ENCODE results near the gene STAT5B. TPM values are rescaled to one million over a fixed set of nuclear protein-coding genes. Genes with fewer than 3 reads are reported as not detected.
"Not testable (repeated sequence)": the region's sequence is repeated elsewhere in the genome, so short reads cannot be mapped to it uniquely, and the experiment has no call there.

Gene STAT5B
- total RNA-seq, 2 experiments from 2014 or later = 131 to 134 TPM

- Mint-ChIP-seq H3K4me1 (peaks cover 46% of the 10 kb centered on the region), H3K9me3 (no peaks in the 10 kb centered on the region), H3K27me3 (no peaks in the 10 kb centered on the region), H3K36me3 (peaks cover 7% of the 10 kb centered on the region), H3K4me3 (peak overlapping the region; percentile 68), H3K27ac (peak overlapping the region; percentile 98)
- ATAC-seq (ENCODE audit: low read depth) (no peak), DNase-seq (no peak)
- POLR2A ChIA-PET = interaction anchor here (0.6 to 4.4 kb wide), 15 partner anchors 9 to 318 kb away, joined by 3 to 62 read pairs (median 4); partner anchors contain the start of genes CNP, ODAD4, STAT5A and STAT5B
Measured at GRCh38 chr17:42247734-42248133, 28.5 kb downstream of the STAT5B start.

GRCh38 chr17:42246515-42246914, 29.7 kb downstream of the STAT5B start:
- ATAC-seq (ENCODE audit: low read depth) (no peak), DNase-seq (no peak)
- Mint-ChIP-seq H3K4me3 (peak overlapping the region; percentile 63), H3K9me3 (no peaks in the 10 kb centered on the region), H3K36me3 (peaks cover 7% of the 10 kb centered on the region), H3K27me3 (no peaks in the 10 kb centered on the region), H3K27ac (peak overlapping the region; percentile 79), H3K4me1 (peaks cover 43% of the 10 kb centered on the region)
- POLR2A ChIA-PET = interaction anchor here (3.2 to 4.4 kb wide), 2 partner anchors 30 to 42 kb away, joined by 37 to 62 read pairs; partner anchors contain the start of genes STAT5A and STAT5B

DNA sequence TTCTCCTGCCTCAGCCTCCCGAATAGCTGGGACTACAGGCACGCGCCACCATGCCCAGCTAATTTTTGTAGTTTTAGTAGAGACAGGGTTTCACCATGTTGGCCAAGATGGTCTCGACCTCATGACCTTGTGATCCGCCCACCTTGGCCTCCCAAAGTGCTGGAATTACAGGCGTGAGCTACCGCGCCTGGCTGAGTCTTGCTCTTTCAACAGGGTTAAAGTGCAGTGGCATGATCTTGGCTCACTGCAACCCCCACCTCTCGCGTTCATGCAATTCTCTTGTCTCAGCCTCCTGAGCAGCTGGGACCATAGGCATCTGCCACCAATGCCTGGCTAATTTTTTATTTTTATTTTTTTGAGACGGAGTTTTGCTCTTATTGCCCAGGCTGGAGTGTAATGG, 31.0 kb downstream of the STAT5B start:
- H3K27me3 Mint-ChIP-seq; H3K4me3 Mint-ChIP-seq; H3K36me3 Mint-ChIP-seq; POLR2A ChIA-PET; DNase-seq; ATAC-seq (ENCODE audit: low read depth); H3K9me3 Mint-ChIP-seq; H3K27ac Mint-ChIP-seq: not testable (repeated sequence)
- peaks cover 41% of the 10 kb centered on the region for H3K4me1 Mint-ChIP-seq

- POLR2A ChIA-PET; H3K27me3 Mint-ChIP-seq; H3K9me3 Mint-ChIP-seq; H3K4me3 Mint-ChIP-seq; DNase-seq; H3K36me3 Mint-ChIP-seq; H3K27ac Mint-ChIP-seq; ATAC-seq (ENCODE audit: low read depth): not testable (repeated sequence)
- H3K4me1 Mint-ChIP-seq = peaks cover 32% of the 10 kb centered on the region
Measured at GRCh38 chr17:42244116-42244515, 32.1 kb downstream of the STAT5B start.

GRCh38 chr17:42243493-42243982, 32.7 kb downstream of the STAT5B start:
- ATAC-seq (ENCODE audit: low read depth) (no peak), DNase-seq (no peak)
- no peak overlapping the region for H3K27ac Mint-ChIP-seq
- no peaks in the 10 kb centered on the region for H3K9me3 Mint-ChIP-seq
- H3K4me1 Mint-ChIP-seq = peaks cover 29% of the 10 kb centered on the region
- H3K4me3 Mint-ChIP-seq = no peak overlapping the region
- POLR2A ChIA-PET = no interaction called here
- H3K27me3 Mint-ChIP-seq = no peaks in the 10 kb centered on the region
- H3K36me3 Mint-ChIP-seq = peaks cover 7% of the 10 kb centered on the region

DNA sequence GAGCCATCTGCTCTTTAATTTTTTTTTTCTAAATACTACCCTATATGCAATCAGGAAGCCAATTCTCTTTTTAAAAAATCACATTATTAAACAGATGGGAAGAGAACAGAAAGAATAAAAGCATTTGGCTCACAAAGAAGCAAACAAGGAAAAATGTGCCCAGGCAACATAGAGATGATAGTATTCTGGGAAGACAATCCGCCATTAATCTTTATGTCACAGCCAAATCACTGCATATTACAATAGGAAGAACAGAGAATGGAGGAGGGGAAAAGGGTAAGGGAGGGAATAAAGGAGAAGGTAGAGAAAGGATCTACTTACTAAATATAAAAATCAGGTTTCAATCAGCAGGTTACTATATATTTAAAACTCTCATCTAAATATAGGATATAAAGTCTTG, 34.3 kb downstream of the STAT5B start:
- peaks cover 19% of the 10 kb centered on the region for H3K4me1 Mint-ChIP-seq
- POLR2A ChIA-PET = no interaction called here
- ATAC-seq (ENCODE audit: low read depth) (no peak), DNase-seq (no peak)
- H3K36me3 Mint-ChIP-seq = peaks cover 4% of the 10 kb centered on the region
- H3K27me3 Mint-ChIP-seq = no peaks in the 10 kb centered on the region
- no peak overlapping the region for H3K4me3 Mint-ChIP-seq
- H3K9me3 Mint-ChIP-seq = no peaks in the 10 kb centered on the region
- no peak overlapping the region for H3K27ac Mint-ChIP-seq

- H3K4me1 Mint-ChIP-seq = peaks cover 16% of the 10 kb centered on the region
- DNase-seq; POLR2A ChIA-PET; ATAC-seq (ENCODE audit: low read depth); H3K27me3 Mint-ChIP-seq; H3K36me3 Mint-ChIP-seq; H3K4me3 Mint-ChIP-seq; H3K9me3 Mint-ChIP-seq; H3K27ac Mint-ChIP-seq: not testable (repeated sequence)
Measured at GRCh38 chr17:42240863-42241262, 35.3 kb downstream of the STAT5B start.

GRCh38 chr17:42240201-42240600, 36.0 kb downstream of the STAT5B start:
- H3K27me3 Mint-ChIP-seq = no peaks in the 10 kb centered on the region
- DNase-seq = no peak
- H3K4me1 Mint-ChIP-seq = peaks cover 14% of the 10 kb centered on the region
- no peaks in the 10 kb centered on the region for H3K9me3 Mint-ChIP-seq
- H3K36me3 Mint-ChIP-seq = peaks cover 3% of the 10 kb centered on the region
- POLR2A ChIA-PET = no interaction called here
- H3K4me3 Mint-ChIP-seq = no peak overlapping the region
- ATAC-seq (ENCODE audit: low read depth) = no peak
- H3K27ac Mint-ChIP-seq = no peak overlapping the region

DNA sequence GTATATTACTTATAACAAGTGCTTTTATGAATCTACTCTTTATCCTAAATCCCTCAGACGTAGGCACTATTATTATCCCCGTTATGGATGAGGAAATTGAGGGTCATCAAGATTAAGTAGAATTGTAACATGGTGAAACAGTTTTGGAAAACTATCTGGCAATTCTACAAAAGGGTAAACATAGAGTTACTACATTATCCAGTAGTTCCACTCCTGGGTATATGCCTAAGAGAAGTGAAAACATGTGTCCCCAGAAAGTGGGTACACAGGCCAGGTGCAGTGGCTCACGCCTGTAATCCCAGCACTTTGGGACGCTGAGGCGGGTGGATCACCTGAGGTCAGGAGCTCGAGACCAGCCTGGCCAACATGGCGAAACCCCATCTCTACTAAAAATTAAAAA, 36.6 kb downstream of the STAT5B start:
- H3K36me3 Mint-ChIP-seq; H3K4me3 Mint-ChIP-seq; H3K27ac Mint-ChIP-seq; H3K9me3 Mint-ChIP-seq; DNase-seq; POLR2A ChIA-PET; H3K27me3 Mint-ChIP-seq; ATAC-seq (ENCODE audit: low read depth): not testable (repeated sequence)
- peaks cover 14% of the 10 kb centered on the region for H3K4me1 Mint-ChIP-seq

DNA sequence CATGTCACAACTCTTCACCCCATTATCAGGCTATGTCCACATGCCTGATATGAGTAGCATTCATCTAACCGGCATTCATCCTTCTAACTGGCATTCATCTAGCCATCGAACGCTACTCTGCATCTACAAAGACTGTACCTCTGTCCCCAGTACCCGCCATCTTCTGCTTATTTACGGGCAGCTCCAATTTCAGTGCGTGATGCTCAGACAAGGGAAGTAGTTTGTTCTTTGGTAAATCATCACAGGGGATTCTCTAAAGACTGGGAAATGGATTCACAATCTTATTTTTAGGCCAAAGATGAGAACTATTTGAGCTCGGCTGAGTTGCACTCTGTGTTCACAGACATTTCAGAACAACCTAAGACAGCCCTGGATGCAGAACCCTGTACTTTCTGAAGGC, 39.4 kb downstream of the STAT5B start:
- H3K4me1 Mint-ChIP-seq = peaks cover 11% of the 10 kb centered on the region
- POLR2A ChIA-PET = no interaction called here
- no peak for ATAC-seq (ENCODE audit: low read depth)

GRCh38 chr17:42233994-42234393, 42.2 kb downstream of the STAT5B start:
- Mint-ChIP-seq H3K9me3 (no peaks in the 10 kb centered on the region), H3K36me3 (peaks cover 2% of the 10 kb centered on the region), H3K4me1 (peaks cover 4% of the 10 kb centered on the region), H3K27me3 (no peaks in the 10 kb centered on the region), H3K4me3 (no peak overlapping the region), H3K27ac (no peak overlapping the region)
- DNase-seq (no peak), ATAC-seq (ENCODE audit: low read depth) (no peak)
- POLR2A ChIA-PET = no interaction called here

More for the DNA sequence above, 39.4 kb downstream of the STAT5B start:
- Mint-ChIP-seq H3K4me3 (no peak overlapping the region), H3K27me3 (no peaks in the 10 kb centered on the region), H3K9me3 (no peaks in the 10 kb centered on the region), H3K27ac (no peak overlapping the region), H3K36me3 (peaks cover 4% of the 10 kb centered on the region)
- no peak for DNase-seq

DNA sequence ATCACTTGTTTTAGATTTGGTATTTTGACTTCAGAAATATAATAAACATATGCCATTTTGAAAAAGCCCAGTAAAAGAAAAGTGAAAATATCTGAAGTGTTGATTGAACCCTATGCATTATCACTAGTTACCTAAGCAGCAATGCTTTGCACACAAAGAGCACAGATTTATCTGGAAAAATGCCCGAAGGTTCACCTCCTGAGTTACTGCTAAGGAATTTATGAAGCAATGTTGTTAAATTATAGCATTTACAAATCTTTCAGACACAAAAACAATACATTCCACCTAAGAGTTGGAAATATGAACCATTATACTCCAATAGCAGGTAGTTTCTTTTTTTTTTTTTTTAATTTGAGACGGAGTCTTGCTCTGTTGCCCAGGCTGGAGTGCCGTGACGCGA, 43.0 kb downstream of the STAT5B start:
- Mint-ChIP-seq H3K27me3 (no peaks in the 10 kb centered on the region), H3K4me3 (no peak overlapping the region), H3K36me3 (peaks cover 4% of the 10 kb centered on the region), H3K4me1 (peaks cover 5% of the 10 kb centered on the region), H3K27ac (no peak overlapping the region), H3K9me3 (no peaks in the 10 kb centered on the region)
- POLR2A ChIA-PET = no interaction called here
- ATAC-seq (ENCODE audit: low read depth) (no peak), DNase-seq (no peak)

- Mint-ChIP-seq H3K27ac (no peak overlapping the region), H3K4me1 (peaks cover 5% of the 10 kb centered on the region), H3K9me3 (no peaks in the 10 kb centered on the region), H3K36me3 (peaks cover 11% of the 10 kb centered on the region), H3K4me3 (no peak overlapping the region), H3K27me3 (no peaks in the 10 kb centered on the region)
- ATAC-seq (ENCODE audit: low read depth) (no peak), DNase-seq (no peak)
- POLR2A ChIA-PET = no interaction called here
Measured at GRCh38 chr17:42230225-42230624, 46.0 kb downstream of the STAT5B start.

DNA sequence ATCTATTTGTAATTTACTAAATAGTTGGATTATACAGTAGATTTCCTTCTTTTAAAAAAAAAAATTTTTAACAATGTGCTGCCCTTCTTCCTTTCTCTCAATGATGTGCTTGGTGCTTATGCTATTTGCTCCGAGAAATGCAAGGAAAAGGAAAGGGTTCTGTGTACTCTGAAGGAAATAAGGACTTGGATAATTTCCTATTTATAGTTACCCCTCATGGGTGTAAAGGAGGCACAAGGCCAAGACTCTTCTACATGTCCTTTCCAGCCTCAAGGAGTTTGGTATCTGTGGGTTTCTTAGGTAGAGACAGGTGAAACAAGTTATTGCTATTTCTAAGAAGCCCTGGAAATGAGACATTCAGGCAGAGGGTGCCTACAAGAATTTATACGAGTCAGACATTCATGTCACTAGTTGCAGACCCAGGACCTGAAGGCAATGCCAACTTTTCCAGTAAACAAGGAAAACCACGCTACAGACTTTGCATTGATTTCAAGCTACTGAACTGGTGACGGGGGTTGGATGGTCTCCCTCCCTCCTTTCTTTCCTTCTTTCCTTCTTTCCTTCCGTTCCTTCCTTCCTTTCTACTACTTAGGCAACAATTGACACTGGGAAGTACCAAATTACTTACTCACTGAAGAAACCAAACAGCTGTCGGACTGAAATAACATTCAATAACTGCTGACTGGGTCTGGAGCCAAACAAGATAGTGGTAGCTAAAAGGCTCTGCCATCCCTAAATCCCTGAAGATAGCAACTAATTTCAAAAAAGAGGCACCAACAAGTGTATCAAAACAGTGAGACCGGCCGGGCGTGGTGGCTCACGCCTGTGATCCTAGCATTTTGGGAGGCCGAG, 48.1 kb downstream of the STAT5B start:
- POLR2A ChIA-PET = no interaction called here
- H3K27ac Mint-ChIP-seq = no peak overlapping the region
- peaks cover 16% of the 10 kb centered on the region for H3K36me3 Mint-ChIP-seq

More for the DNA sequence above, 48.1 kb downstream of the STAT5B start:
- no peaks in the 10 kb centered on the region for H3K27me3 Mint-ChIP-seq
- DNase-seq (no peak), ATAC-seq (ENCODE audit: low read depth) (no peak)
- H3K4me3 Mint-ChIP-seq = no peak overlapping the region
- peaks cover 5% of the 10 kb centered on the region for H3K4me1 Mint-ChIP-seq
- H3K9me3 Mint-ChIP-seq = no peaks in the 10 kb centered on the region

All from activated naive CD8-positive, alpha-beta T cell treated with anti-CD3 and anti-CD28 coated beads, Interleukin-2, amount 10 ng/mL, durations not matched to agents 7 days and 5 days (primary cell).